ENCODE measurements around the gene G0S2.

GRCh38 chr1:209675565-209676154 is 448 bp downstream of the G0S2 start:
- TF ChIP-seq EZH2 (IDR thresholded peaks at IDR 0.05; ENCODE audit: insufficient read depth, low read length) (peak; percentile 35), CTCF (IDR thresholded peaks at IDR 0.05; ENCODE audit: insufficient read depth, low read depth, low read length) (no peak)
